ENCODE measurements around the gene PPM1D.
"Not testable (repeated sequence)": the region's sequence is repeated elsewhere in the genome, so short reads cannot be mapped to it uniquely, and the experiment has no call there.

GRCh38 chr17:60611321-60611720, 11.3 kb downstream of the PPM1D start:
- TF ChIP-seq CTCF (IDR thresholded peaks at IDR 0.05; ENCODE audit: low read depth, low read length); EZH2phosphoT487 (IDR thresholded peaks at IDR 0.05; ENCODE audit: low read depth): not testable (repeated sequence)

All from OCI-LY3 (cell line).